ENCODE results near the gene ZC3H7B.
A peak's percentile ranks its signal among the peaks of the same experiment; 100 is the strongest.

The ZC3H7B gene

GRCh38 chr22:41327124-41327523, 25.8 kb downstream of the ZC3H7B start:
- no peak for DNase-seq (ENCODE audit: low read depth)

DNA sequence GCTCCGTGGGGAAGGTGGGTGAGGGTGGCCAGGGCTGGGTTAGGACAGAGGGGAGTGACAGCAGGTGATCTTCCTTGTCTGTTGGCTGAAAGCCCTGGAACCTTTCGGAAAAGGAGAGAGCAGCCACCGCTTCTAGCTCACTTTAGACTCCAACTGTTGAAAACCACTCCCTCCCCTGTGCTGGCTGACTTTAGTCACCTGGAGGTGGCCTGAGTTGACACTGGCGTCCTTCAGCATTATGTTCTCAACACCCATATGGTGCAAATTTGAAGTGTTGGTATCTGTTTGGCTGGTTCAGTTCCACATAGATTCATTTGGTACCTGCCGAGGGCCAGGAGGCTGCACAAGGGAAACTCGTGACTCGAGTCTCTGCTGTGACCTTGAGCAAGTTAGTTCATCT, 28.8 kb downstream of the ZC3H7B start:
- DNase-seq (ENCODE audit: low read depth) = no peak

- no peak for DNase-seq (ENCODE audit: low read depth)
Measured at GRCh38 chr22:41332217-41332939, 31.1 kb downstream of the ZC3H7B start.

- DNase-seq (ENCODE audit: low read depth) = no peak
Measured at GRCh38 chr22:41333806-41334205, 32.5 kb downstream of the ZC3H7B start.

- no peak for DNase-seq (ENCODE audit: low read depth)
Measured at GRCh38 chr22:41334215-41334614, 32.9 kb downstream of the ZC3H7B start.

DNA sequence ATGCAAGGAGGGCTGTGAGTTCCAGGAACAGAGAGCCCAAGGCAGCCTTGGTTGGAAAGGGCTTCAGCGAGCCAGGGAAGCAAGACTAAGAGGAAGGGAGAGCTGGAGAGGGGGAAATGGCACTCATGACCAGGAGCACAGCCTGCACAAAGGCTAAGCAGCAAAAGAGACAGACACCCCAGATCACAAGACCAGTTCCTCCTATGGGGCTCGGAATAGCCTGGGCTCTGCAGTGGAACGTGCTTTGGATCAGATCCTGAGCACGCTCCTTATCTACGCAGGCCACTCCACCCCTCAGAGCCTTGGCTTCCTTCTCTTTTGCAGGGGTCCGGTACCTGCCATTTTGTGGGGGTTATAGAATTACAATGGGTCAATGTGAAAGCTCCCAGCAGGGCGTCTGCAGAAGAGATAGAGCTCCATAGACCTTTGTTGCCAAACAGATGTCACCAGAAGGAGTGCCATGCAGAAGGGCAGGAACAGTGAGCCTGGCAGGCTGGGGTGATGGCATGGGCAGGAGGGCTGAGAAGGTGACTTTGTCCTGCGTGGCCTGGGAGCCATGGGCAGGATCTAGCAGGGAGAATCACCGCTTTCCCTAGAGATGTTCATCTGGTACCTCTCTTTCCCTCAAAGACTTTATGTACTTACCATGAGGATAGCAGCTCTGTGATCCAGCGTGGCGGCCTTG, 33.8 kb downstream of the ZC3H7B start:
- no peak for DNase-seq (ENCODE audit: low read depth)

DNA sequence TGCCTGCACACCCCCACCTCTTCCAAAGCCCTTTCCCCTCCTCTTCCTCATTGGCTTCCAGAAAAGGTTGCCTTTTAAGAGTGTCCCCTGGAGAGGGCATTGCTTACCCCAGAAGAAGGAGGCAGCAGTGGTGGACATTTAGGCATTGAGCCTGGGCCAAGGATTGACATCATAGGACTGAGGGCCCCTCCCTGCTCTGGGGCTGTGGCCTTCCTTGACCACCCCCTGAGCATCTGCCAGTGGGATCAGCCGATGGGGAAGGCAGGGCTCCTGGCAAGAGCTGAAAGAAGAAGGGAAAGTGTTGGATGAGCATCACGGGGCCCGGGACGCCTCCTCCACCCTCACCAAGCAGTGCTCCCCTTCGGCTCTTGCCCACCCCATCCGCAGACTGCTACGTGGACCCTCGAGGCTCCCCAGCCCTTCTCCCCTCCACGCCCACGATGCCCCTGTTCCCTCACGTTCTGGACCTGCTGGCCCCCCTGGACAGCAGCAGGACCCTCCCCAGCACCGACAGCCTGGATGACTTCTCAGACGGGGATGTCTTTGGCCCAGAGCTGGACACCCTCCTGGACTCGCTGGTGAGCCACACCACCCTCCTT, 37.4 kb downstream of the ZC3H7B start:
- DNase-seq (ENCODE audit: low read depth) = no peak

DNA sequence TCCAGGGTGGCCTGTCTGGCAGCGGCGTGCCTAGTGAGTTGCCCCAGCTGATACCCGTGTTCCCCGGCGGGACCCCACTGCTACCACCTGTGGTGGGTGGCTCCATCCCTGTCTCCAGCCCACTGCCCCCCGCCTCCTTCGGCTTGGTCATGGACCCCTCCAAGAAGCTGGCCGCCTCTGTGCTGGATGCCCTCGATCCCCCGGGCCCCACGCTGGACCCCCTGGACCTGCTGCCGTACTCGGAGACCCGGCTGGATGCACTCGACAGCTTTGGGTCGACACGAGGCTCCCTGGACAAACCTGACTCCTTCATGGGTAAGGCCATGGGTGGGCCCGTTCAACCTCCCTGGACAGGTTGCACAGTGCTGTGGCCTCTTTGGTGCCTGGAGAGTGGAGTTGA, 38.5 kb downstream of the ZC3H7B start:
- DNase-seq (ENCODE audit: low read depth) = no peak

- no peak for DNase-seq (ENCODE audit: low read depth)
Measured at GRCh38 chr22:41340357-41340756, 39.0 kb downstream of the ZC3H7B start.

GRCh38 chr22:41341012-41341411, 39.7 kb downstream of the ZC3H7B start:
- DNase-seq (ENCODE audit: low read depth) = no peak

DNA sequence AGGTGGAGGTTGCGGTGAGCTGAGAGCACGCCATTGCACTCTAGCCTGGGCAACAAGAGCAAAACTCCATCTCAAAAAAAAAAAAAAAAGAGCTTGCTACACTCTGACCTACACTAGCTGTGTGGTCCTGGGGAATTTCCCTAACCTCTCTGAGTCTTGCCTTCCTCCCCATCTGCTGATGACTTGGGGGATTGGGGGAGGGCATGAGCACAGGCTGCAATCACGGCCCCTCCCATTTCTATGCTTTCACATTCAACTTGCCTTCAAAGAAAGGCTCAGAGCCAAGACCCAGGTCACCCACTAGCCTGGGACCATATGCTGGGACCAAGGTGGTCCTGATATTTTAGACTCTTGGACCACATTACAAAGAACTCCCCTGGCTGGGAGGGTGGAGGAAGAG, 40.7 kb downstream of the ZC3H7B start:
- DNase-seq (ENCODE audit: low read depth) = peak; percentile 39

GRCh38 chr22:41343300-41343699, 42.0 kb downstream of the ZC3H7B start:
- no peak for DNase-seq (ENCODE audit: low read depth)

DNA sequence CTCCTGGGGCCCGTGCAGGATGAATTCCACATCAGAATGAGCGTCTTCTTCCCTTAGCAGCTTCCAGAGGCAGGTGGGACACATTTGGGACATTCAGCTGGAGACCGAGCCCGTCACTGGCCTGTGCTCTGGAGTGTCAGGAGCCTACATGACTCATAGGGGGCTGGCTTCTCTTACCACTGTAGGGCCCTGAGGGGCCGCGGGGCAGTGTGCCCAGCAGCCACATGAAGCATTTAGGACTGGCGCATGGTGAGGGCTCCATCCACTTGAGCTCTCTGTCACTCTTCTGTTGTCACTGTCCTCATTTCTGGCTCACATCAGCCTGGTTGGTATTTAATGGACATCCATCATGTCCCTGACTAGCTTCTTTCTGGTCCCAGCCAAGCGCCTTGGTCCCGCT, 42.4 kb downstream of the ZC3H7B start:
- no peak for DNase-seq (ENCODE audit: low read depth)

- DNase-seq (ENCODE audit: low read depth) = no peak
Measured at GRCh38 chr22:41344189-41344788, 43.0 kb downstream of the ZC3H7B start.

DNA sequence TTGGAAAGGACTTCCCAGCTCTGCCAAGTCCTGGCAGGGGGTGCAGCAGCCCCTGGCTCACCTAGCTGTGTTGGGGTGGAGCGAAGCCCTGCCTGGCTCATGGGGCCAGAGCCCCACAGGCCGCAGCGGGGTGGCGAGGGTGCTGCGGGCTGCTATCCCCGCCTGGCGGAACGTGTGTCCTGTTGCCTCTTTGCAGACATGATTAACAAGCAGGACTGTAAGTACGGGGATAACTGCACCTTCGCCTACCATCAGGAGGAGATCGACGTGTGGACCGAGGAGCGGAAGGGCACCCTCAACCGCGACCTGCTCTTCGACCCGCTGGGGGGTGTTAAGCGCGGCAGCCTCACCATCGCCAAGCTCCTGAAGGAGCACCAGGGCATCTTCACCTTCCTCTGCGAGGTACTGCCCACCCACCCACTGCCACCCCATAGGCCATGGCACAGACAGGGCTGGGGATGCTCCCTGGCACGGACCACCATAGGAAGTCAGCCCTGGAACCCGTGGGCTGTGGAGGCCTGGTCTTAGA, 44.5 kb downstream of the ZC3H7B start:
- no peak for DNase-seq (ENCODE audit: low read depth)

DNA sequence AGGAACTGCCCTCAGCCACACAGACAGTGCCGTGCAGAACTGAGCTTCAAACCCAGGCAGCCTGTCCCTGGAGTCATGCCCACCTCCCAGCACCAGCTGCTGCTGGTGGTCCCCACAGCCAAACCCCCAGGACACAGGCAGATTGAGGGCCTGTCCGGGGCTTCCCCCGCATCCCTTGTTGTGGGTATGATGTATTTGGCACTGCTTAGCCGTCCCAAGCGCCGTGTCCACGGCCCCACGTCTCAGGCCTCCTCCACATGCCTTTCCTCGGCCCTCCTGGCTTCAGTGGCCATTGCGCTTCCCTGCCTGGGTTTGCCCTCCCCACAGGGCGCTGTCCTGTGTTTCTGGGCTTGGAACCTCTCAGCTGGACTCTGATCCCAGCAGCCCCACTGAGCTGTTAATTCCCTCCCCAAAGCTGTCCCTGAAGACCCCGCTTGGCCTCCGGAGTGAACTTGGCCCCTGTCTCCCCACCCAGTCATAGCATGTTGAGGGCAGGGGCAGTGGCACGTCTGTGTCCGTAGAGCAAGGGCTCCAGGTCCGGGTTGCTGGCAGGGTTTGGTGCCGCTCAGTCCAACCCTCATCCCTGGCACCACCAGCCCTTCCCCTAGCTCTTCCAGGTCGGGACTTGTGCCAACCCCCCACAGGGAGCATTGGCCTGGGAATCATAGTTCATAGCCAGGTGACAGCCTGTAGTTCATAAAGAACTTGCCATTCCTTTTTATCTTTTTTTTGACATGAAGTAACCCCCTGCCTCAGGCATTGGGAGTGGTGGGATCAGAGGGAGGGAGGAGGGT, 45.9 kb downstream of the ZC3H7B start:
- DNase-seq (ENCODE audit: low read depth) = no peak

GRCh38 chr22:41348964-41349484, 47.7 kb downstream of the ZC3H7B start:
- no peak for DNase-seq (ENCODE audit: low read depth)

- DNase-seq (ENCODE audit: low read depth) = no peak
Measured at GRCh38 chr22:41350087-41350486, 48.8 kb downstream of the ZC3H7B start.

- DNase-seq (ENCODE audit: low read depth) = no peak
Measured at GRCh38 chr22:41351011-41351410, 49.7 kb downstream of the ZC3H7B start.

GRCh38 chr22:41352058-41352457, 50.7 kb downstream of the ZC3H7B start:
- peak; percentile 53 for DNase-seq (ENCODE audit: low read depth)

DNA sequence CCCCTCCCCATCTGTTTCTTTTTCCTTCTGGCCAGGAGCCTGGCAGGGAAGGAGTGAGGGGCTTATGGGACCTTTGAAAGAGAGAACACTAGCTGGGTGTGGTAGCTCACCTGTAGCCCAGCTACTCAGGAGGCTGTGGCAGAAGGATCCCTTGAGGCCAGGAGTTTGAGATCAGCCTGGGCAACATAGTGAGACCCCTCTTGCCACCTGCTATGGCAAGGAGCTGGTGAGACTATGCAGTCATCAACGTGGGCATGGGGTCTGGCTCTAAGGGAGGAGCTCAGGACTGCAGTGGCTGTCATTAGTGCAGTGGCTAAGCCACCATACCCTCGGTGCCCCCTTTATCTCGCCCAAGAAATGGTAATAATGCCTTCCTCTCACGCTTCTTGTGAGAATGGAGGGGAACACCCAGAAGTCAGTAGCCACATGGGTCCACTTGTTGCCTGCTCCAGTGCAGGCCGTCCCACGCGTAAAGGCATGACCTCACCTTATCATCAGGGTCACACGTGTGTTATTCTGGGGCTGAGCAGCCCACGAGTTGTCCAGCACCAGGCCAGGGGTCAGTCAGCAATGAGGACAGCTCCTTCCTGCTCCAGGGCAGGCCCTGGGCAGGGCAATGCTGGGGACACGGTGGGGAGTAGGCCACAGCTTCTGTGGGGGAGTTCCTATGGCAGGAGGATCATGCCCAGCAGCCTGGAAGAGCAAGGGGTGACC, 52.7 kb downstream of the ZC3H7B start:
- DNase-seq (ENCODE audit: low read depth) = no peak
